RCC 7860 (cell line): ENCODE measurements around the gene ANKRD28.

Source experiments
- DNase-seq: peaks from one replicate; pipeline ENCODE4 v3.0.0-alpha.2; 2015; ENCODE audit warnings: low spot score
- FAIRE-seq: peaks from 2 replicates; lab custom pipeline; 2012; peaks lifted over from hg19 to GRCh38; lab: Jason Lieb, UNC

ANKRD28 gene

GRCh38 chr3:15804553-15805095 is 6.8 kb upstream of the ANKRD28 start:
- DNase-seq (peak; percentile 19), FAIRE-seq (peak; percentile 7)

DNA sequence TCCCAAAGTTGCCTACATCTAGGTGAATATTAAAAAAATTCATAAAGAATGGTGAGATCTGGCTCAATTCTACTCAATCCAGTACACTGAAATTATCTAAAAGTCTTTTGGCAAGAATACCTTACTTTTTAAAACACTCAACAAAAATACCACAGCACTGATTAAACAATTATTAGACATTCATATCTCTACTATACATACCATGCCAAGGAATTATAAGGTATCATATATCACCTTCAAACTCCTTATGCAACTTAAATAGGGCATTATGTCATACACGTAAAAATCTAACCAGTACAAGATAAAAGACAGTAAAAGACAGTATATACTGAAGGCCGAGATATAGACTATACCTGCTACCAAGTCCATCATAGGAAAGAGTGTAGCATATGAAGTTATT is 6.1 kb upstream of the ANKRD28 start:
- DNase-seq: no peak
- FAIRE-seq: no peak

- DNase-seq (no peak), FAIRE-seq (no peak)
Measured at GRCh38 chr3:15801298-15801697, 3.5 kb upstream of the ANKRD28 start.

- FAIRE-seq: no peak
- no peak for DNase-seq
Measured at GRCh38 chr3:15800780-15801179, 3.0 kb upstream of the ANKRD28 start.

DNA sequence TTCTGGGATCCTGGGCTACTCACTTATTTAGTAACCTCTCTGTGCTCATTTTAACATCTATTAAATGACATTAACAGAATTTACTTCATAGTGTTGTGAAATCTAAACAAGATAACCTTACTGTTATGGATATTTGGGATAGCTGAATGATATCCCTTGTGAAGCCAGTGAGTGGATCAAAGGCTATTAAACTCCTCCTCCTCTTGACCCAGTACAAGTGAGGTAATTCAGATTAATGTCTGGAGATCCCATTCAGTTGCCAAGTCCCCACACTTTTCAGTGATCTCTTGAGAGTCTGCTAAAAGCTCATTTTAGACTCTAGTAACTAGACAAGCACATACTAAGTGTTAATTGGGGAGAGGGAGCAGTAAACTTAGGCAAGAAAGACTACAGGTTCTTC is 2.5 kb upstream of the ANKRD28 start:
- DNase-seq (no peak), FAIRE-seq (no peak)

DNA sequence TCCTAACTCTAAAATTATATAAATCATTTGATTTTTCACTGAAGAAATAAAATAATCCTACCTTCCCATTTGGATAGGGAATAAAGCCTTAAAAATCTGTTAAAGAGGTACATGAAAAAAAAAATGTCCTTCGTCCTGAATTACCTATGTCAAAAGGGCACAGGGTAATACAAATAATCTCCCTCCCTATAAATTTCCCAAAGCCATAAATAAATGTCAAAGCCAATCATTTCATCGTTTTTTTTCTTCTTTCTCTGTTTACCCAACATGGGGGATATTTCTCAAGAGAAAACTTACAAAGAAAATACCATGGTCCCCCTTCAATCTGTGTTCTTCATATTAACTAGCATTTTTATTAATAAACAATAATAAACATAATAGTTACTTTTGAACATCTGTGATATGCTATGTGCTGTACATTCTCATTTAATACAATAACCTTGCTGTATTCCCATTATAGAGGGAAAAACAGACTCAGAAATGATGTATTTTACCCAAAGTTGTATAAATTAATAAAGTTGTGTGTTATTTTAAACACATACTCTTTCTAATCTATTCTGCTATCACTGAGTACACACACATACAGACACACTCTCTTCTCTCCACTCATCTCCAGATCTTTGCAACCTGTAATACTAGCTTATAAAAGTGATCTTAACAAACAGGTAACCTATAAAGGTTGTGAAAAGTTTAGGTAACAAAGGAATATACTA is 910 bp upstream of the ANKRD28 start:
- FAIRE-seq (no peak), DNase-seq (no peak)

DNA sequence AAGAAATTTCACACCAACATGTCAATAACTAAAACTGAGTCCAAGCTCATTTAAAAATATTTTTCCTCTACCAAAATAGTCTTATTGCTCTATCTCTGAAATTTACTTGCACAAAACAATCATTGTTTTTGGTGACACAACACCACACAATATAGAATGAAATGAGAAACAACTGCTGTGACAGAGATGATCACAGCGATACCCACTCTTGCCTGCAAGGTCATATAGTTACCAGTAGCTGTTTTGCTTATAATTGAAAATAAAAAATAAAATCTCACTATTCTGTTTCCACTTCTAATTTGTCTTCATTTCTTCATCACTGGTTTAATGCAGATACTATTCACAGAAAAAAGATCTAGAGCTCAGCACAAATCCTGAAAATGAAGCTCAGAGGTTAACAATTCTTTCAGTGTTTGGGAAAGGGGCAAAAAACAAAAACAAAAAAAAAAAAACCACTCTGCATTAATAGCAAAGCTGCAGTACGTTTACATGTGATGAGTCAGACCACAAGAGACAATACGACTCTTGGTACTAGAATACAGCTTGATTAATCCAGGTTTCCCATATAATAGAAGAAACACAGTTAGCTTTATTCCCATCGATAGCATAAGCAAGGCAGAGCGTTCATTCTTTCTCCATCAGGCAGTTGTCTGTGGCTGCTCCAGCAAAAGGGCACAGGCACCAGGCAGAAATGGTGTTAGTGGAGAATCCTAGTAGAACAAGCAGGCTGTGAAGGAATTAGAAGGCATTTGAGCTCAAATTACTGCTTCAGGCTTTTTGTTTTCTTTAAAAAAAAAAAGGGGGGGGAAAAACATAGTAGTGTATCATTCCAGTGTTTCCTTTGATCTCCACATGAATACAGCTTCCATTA is 773 bp downstream of the ANKRD28 start:
- DNase-seq (peak; percentile 69), FAIRE-seq (peak; percentile 72)

DNA sequence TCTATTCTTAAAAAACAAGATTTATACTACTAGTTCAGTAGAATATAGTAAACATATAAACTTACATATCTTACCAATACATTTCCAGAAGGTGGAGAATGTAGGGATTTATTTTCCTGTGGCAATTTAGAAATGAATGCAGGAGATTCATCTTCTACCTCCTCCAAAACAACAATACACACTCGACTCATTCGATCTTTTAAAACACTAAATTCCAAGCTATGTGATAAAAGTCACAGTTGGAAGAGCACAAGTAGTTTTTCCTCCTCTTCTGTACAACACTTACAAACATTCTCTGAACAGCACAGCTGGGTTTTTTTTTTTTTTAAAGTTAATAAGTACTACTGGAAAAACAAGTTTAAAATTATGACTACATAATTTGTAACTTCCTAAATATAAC is 1.4 kb downstream of the ANKRD28 start:
- FAIRE-seq (peak; percentile 21), DNase-seq (peak; percentile 30)

DNA sequence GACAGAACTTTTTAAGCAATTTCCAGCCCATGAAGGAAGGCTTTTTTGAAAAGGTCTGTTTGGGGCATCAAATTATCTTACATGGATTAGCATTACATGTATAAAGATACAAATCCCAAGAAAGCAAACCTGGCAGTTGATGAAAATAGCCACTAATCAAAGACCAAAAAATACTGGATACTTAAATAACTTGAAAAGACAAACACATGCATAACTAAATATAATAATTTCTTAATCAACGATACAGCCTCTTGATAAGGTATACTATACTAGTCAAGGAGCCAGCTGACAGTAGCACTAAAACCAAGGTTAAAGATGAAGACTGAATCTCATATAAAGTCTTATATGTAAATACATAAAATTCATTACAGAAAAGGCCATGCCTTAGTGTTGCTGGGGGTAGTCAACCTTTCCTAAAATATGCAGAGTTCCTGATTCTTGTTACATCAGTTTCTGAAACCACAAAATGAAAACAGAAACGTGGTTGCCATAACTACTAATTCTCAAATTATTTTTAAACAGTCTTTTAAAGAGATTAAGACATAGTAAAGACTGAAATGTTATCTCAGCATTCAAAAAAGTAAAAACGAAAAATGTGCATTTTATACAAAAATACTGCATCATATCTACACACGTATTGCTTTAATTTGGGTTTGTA is 2.0 kb downstream of the ANKRD28 start:
- FAIRE-seq (peak; percentile 45), DNase-seq (peak; percentile 66)

- DNase-seq (peak; percentile 27), FAIRE-seq (no peak)
Measured at GRCh38 chr3:15794842-15795650, 2.7 kb downstream of the ANKRD28 start.

DNA sequence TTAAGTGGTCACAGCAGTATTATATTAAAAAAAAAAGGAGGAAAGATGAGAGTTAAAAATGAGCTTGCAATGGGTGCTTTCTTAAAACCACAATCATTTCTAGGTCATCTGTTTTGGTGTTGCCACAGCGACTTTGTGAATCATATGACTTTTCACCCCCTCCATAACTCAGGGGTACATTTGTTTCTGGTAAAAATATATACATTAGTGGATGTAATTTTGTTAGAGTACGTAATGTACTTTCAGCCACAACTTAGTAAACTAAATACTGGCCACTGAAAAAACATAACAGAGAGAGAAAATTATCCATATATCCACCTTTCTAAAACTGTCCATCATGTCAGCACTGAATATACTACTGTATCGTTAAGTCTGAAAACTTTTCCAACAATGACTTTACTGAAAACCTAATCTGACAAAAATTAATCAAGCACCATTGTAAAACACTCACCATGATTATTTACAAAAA is 3.4 kb downstream of the ANKRD28 start:
- FAIRE-seq: peak; percentile 77

GRCh38 chr3:15791525-15791924 is 6.3 kb downstream of the ANKRD28 start:
- no peak for FAIRE-seq
- DNase-seq: no peak

More for the DNA sequence above, 3.4 kb downstream of the ANKRD28 start:
- peak; percentile 65 for DNase-seq

- FAIRE-seq: no peak
- DNase-seq: no peak
Measured at GRCh38 chr3:15787941-15788340, 9.8 kb downstream of the ANKRD28 start.

GRCh38 chr3:15787526-15787925 is 10.3 kb downstream of the ANKRD28 start:
- FAIRE-seq (no peak), DNase-seq (no peak)

DNA sequence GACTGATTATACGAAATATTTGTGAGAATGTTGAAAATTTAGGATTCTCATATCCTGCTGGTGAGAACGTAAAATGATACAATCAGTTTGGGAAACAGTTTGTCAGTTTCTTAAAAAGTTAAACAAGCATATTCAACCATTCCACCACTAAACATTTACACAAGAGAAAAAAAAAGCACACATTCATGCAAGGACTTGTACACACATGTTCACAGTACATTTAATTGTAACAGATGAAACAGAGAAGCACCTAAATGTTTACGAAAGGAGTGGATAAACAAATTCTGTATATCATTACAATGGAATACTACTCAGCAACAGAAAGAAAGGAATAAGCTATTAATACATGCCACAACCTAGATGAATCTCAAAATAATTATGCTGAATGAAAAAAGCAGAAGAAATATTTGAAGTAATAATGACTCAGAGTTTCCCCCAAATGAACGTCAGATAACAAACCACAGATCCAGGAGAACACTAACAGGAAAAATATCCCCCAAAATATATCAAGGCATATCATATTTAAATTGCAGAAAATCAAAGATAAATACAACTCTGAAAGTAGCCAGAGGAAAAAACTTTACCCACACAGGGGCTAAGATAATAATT is 14.3 kb downstream of the ANKRD28 start:
- DNase-seq: no peak
- FAIRE-seq: no peak

GRCh38 chr3:15782429-15782828 is 15.3 kb downstream of the ANKRD28 start:
- FAIRE-seq: no peak
- DNase-seq: no peak

DNA sequence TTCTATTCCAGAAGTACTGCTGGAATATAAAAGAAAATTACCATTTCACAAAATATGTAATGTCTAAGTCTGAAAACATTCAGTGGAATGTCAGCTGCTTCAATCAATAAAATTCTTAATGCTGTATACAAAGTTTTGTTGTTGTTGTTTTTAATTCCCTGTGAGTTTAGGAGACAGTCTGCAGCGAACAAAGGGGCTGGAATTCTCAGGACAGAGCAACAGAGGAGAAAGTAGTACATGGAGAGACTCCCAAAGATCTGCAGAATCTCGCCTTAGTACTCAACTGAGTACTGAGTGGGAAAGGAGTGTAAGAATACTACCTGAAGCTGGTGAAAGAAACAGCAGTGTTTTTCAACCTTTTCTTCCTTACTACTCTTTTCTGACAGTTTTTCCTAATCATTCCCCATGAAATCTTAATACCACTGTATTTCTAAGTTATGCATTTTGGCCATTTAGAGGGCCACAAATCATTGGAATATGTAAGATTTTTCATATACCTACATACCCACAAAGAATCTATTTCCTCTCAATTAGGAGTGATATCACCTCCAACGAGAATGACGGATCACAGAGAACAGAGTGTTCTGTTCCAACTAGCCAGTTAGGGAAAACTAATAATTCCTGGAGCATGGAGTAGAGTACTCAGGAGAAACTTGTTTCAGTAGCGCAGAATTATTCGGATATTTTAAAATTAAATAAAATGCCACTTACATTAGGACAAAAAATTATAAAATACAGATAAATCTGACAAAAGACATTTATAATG is 16.0 kb downstream of the ANKRD28 start:
- no peak for FAIRE-seq
- DNase-seq: no peak

DNA sequence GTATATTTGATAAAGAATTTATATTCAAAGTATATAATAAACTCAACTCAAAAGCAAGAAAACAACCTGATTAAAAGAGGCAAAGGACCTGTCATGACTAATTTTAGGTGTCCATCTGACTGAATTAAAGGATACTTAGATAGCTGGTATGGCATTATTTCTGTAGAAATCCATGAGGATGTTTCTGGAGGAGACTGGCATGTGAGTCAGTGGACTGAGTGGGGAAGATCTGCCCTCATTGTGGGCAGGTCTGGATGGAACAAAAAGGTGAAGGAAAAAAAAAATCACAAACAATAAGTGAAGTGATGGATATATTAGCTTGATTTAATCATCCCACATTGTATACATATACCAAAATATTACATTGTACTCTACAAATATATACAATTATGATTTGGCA is 16.6 kb downstream of the ANKRD28 start:
- FAIRE-seq: no peak

GRCh38 chr3:15779111-15779510 is 18.7 kb downstream of the ANKRD28 start:
- DNase-seq (no peak), FAIRE-seq (no peak)

More for the DNA sequence above, 16.6 kb downstream of the ANKRD28 start:
- no peak for DNase-seq
